Loucy (cell line): ENCODE data around the gene HDAC11.
"Not testable (repeated sequence)": the region's sequence is repeated elsewhere in the genome, so short reads cannot be mapped to it uniquely, and the experiment has no call there.

Source experiments
- H2AFZ ChIP-seq: fragments of 200-600 bp; sonication (generic); 2 replicates; pipeline ENCODE4 v1.6.0; 2016; ENCODE audit warnings: antibody characterized with exemption, mild to moderate bottlenecking, low read length, moderate library complexity
- H3F3A ChIP-seq: fragments of 200-600 bp; 2 replicates; pipeline ENCODE4 v1.6.0; 2016; ENCODE audit warnings: antibody characterized with exemption, low read depth, mild to moderate bottlenecking
- H3K27me3 ChIP-seq: fragments of 200-600 bp; sonication (generic); 2 replicates; pipeline ENCODE4 v1.6.1; 2014; ENCODE audit warnings: low read length, mild to moderate bottlenecking; ENCODE audit not compliant: insufficient read depth, poor library complexity, severe bottlenecking
- H3K36me3 ChIP-seq: fragments of 200-600 bp; sonication (generic); 2 replicates; pipeline ENCODE4 v1.6.1; 2016; ENCODE audit warnings: low read length; ENCODE audit not compliant: insufficient read depth
- H3K4me1 ChIP-seq: fragments of 200-600 bp; sonication (generic); 2 replicates; pipeline ENCODE4 v1.5.1; 2014; ENCODE audit warnings: low read length, mild to moderate bottlenecking; ENCODE audit not compliant: insufficient read depth, poor library complexity, severe bottlenecking
- H3K4me2 ChIP-seq: fragments of 200-600 bp; sonication (generic); 2 replicates; pipeline ENCODE4 v1.6.0; 2014; ENCODE audit warnings: antibody characterized with exemption, low read length, low read depth, mild to moderate bottlenecking; ENCODE audit not compliant: poor library complexity, severe bottlenecking
- H3K4me3 ChIP-seq: fragments of 200-600 bp; sonication (generic); 2 replicates; pipeline ENCODE4 v1.5.1; 2014; ENCODE audit warnings: low read length, mild to moderate bottlenecking, mixed read lengths; ENCODE audit not compliant: poor library complexity, severe bottlenecking
- H3K79me2 ChIP-seq: fragments of 200-600 bp; sonication (generic); 2 replicates; pipeline ENCODE4 v1.6.1; 2014; ENCODE audit warnings: low read length; ENCODE audit not compliant: insufficient read depth
- H3K9ac ChIP-seq: fragments of 200-600 bp; sonication (generic); 2 replicates; pipeline ENCODE4 v1.6.0; 2014; ENCODE audit warnings: mild to moderate bottlenecking, low read depth, low read length, moderate library complexity; ENCODE audit not compliant: poor library complexity, severe bottlenecking
- H3K9me2 ChIP-seq: fragments of 200-600 bp; sonication (generic); replicated peaks from 2 replicates; pipeline ENCODE4 v1.6.1; 2016; ENCODE audit warnings: low read depth, low read length, mixed read lengths
- H3K9me3 ChIP-seq: fragments of 200-600 bp; sonication (generic); 2 replicates; pipeline ENCODE4 v1.6.1; 2014; ENCODE audit warnings: mild to moderate bottlenecking, antibody characterized with exemption, low read length, low read depth; ENCODE audit not compliant: insufficient read depth
- H4K20me1 ChIP-seq: fragments of 200-600 bp; sonication (generic); 2 replicates; pipeline ENCODE4 v1.6.0; 2014; ENCODE audit warnings: antibody characterized with exemption, low read length, mild to moderate bottlenecking; ENCODE audit not compliant: insufficient read depth, poor library complexity, severe bottlenecking
- CTCF ChIP-seq: fragments of 200-600 bp; sonication (generic); conservative IDR thresholded peaks from 2 replicates; pipeline ENCODE4 v1.5.1; 2014; ENCODE audit warnings: mild to moderate bottlenecking, antibody characterized with exemption, low read length
- EZH2phosphoT487 ChIP-seq: fragments of 200-600 bp; IDR thresholded peaks from 2 replicates; pipeline ENCODE4 v1.6.1; 2018; ENCODE audit warnings: antibody characterized with exemption, mild to moderate bottlenecking, moderate library complexity, borderline replicate concordance

HDAC11 gene

GRCh38 chr3:13498354-13499060, 18.4 kb downstream of the HDAC11 start:
- H3K79me2 ChIP-seq = no peaks in the 10 kb centered on the region
- H3K36me3 ChIP-seq = no peaks in the 10 kb centered on the region
- no peak overlapping the region for H2AFZ ChIP-seq
- no peaks in the 10 kb centered on the region for H3K9me2 ChIP-seq
- H3K9me3 ChIP-seq = no peaks in the 10 kb centered on the region
- no peak overlapping the region for H3K4me2 ChIP-seq
- TF ChIP-seq CTCF (no peak), EZH2phosphoT487 (no peak)
- H3K27me3 ChIP-seq = no peaks in the 10 kb centered on the region
- no peak overlapping the region for H3K4me3 ChIP-seq
- H4K20me1 ChIP-seq = no peaks in the 10 kb centered on the region
- H3K4me1 ChIP-seq = peaks cover 4% of the 10 kb centered on the region
- no peak overlapping the region for H3K9ac ChIP-seq
- H3F3A ChIP-seq = no peaks in the 10 kb centered on the region

DNA sequence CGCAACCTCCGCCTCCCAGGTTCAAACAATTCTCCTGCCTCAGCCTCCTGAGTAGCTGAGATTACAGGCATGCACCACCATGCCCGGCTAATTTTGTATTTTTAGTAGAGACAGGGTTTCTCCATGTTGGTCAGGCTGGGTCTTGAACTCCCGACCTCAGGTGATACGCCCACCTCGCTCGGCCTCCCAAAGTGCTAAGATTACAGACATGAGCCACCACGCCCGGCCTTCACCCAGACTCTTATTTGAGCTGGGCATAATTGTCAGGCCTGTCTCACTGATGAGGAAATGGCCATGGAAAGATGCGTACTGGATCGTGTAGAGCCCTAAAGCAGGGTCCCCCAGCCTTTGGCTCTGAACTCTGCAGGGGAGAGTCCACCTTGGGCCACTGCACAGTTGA, 19.1 kb downstream of the HDAC11 start:
- H3K79me2 ChIP-seq = not testable (repeated sequence)

DNA sequence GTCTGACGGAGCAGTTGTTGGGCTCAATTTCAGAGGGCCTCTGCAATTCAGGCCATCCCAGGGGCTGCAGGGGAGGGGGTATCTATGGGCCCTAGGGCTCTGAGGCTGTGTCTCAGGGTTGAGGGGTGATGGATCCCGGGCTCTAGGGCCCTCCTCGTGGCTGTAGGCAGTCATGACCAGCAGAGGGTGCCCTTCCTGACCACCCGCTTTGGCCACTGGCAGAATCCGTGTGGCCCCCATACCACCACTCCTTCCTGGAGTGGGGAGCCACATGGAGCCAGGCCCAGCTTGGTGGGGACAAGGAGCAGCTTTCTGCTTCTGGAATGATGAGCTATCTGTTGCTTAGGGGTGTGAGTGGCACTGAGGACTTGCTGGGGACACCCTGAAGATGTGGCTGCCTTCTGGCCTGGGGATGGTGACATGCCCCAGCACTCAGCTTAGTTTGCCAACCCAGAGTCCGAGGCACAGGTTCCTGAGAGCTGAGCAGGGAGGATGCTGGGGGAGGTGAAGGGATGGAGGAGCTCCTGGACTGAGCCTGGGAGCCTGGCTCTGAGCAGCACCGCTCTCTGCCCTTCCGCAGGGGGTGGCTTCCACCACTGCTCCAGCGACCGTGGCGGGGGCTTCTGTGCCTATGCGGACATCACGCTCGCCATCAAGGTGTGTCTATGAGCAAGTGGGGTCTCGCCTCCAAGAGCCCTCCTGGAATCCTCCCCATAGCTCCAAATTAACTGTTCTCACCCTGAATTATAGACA, 20.2 kb downstream of the HDAC11 start:
- Histone ChIP-seq H2AFZ (no peak overlapping the region), H3K4me2 (no peak overlapping the region), H3K9ac (no peak overlapping the region), H3F3A (no peaks in the 10 kb centered on the region), H3K4me3 (no peak overlapping the region), H3K4me1 (peaks cover 4% of the 10 kb centered on the region), H3K27me3 (no peaks in the 10 kb centered on the region), H3K9me2 (no peaks in the 10 kb centered on the region), H3K79me2 (no peaks in the 10 kb centered on the region), H3K9me3 (no peaks in the 10 kb centered on the region), H3K36me3 (no peaks in the 10 kb centered on the region), H4K20me1 (no peaks in the 10 kb centered on the region)
- no peak for TF ChIP-seq EZH2phosphoT487
- TF ChIP-seq CTCF = peak; percentile 74

More for the DNA sequence above, 19.1 kb downstream of the HDAC11 start:
- H4K20me1 ChIP-seq, H3K4me1 ChIP-seq, H2AFZ ChIP-seq, H3K4me3 ChIP-seq, H3K27me3 ChIP-seq, H3K9me2 ChIP-seq, H3K9ac ChIP-seq, H3F3A ChIP-seq, H3K36me3 ChIP-seq, H3K4me2 ChIP-seq, H3K9me3 ChIP-seq: not testable (repeated sequence)
